ENCODE results near the gene GRIA4. TPM values are rescaled to one million over a fixed set of nuclear protein-coding genes. Genes with fewer than 3 reads are reported as not detected.

The GRIA4 gene
- total and polyA plus RNA-seq, 2 of the 13 experiments (the other 11 are each of a cell fraction or from before 2014, with no cell fraction given) = not detected

GRCh38 chr11:105644839-105645573, 35.1 kb downstream of the GRIA4 start:
- H3K27ac ChIP-seq (ENCODE audit: extremely low read length, insufficient read depth, low read length) = no peak overlapping the region
- H3K4me2 ChIP-seq (ENCODE audit: low read depth, low read length) = no peak overlapping the region
- ATAC-seq = no peak
- in situ Hi-C loops (cut with HindIII; ENCODE audit: extremely low pct_ligation_motif_present, low pct_unique_long_range_greater_than_20kb) (no loop called here), intact Hi-C loops (cut with micrococcal nuclease; ENCODE audit: unreplicated experiment) (no loop called here)
- H3K27me3 ChIP-seq (ENCODE audit: control insufficient read depth in 1 of 2, insufficient read depth in 2 of 2, low read length in 2 of 2) = no peaks in the 10 kb centered on the region
- DNase-seq (ENCODE audit: low spot score) = no peak
- H3K4me3 ChIP-seq (replicated peaks in 1 of 3; ENCODE audit: insufficient read depth in 1 of 3, low read depth in 2 of 3, low read length in 3 of 3) = no peak overlapping the region
- H3K79me2 ChIP-seq (ENCODE audit: insufficient read depth, low read length) = no peaks in the 10 kb centered on the region
- no peaks in the 10 kb centered on the region for H4K20me1 ChIP-seq (ENCODE audit: insufficient read depth, low read length)
- TF ChIP-seq, protein P1, sequence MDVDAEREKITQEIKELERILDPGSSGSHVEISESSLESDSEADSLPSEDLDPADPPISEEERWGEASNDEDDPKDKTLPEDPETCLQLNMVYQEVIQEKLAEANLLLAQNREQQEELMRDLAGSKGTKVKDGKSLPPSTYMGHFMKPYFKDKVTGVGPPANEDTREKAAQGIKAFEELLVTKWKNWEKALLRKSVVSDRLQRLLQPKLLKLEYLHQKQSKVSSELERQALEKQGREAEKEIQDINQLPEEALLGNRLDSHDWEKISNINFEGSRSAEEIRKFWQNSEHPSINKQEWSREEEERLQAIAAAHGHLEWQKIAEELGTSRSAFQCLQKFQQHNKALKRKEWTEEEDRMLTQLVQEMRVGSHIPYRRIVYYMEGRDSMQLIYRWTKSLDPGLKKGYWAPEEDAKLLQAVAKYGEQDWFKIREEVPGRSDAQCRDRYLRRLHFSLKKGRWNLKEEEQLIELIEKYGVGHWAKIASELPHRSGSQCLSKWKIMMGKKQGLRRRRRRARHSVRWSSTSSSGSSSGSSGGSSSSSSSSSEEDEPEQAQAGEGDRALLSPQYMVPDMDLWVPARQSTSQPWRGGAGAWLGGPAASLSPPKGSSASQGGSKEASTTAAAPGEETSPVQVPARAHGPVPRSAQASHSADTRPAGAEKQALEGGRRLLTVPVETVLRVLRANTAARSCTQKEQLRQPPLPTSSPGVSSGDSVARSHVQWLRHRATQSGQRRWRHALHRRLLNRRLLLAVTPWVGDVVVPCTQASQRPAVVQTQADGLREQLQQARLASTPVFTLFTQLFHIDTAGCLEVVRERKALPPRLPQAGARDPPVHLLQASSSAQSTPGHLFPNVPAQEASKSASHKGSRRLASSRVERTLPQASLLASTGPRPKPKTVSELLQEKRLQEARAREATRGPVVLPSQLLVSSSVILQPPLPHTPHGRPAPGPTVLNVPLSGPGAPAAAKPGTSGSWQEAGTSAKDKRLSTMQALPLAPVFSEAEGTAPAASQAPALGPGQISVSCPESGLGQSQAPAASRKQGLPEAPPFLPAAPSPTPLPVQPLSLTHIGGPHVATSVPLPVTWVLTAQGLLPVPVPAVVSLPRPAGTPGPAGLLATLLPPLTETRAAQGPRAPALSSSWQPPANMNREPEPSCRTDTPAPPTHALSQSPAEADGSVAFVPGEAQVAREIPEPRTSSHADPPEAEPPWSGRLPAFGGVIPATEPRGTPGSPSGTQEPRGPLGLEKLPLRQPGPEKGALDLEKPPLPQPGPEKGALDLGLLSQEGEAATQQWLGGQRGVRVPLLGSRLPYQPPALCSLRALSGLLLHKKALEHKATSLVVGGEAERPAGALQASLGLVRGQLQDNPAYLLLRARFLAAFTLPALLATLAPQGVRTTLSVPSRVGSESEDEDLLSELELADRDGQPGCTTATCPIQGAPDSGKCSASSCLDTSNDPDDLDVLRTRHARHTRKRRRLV (CRISPR knock-in tag; IDR thresholded peaks at IDR 0.05) = no peak
- TF ChIP-seq ZMAT3 (CRISPR knock-in tag; conservative IDR thresholded peaks at IDR 0.05) (no peak), FOXC1 (CRISPR knock-in tag; IDR thresholded peaks at IDR 0.05; ENCODE audit: borderline replicate concordance) (no peak), RBM22 (optimal IDR thresholded peaks at IDR 0.05; ENCODE audit: low read length) (no peak), POGZ (CRISPR knock-in tag; IDR thresholded peaks at IDR 0.05) (no peak)
- FAIRE-seq = no peak
- no peaks in the 10 kb centered on the region for H3K4me1 ChIP-seq (ENCODE audit: insufficient read depth, low read length)
- CTCF ChIA-PET (ENCODE audit: low intra/inter-chr PET ratio, low total read pairs) = no interaction called here
- 3% methylated on average over 7 of the region's 7 CpGs for WGBS (ENCODE audit: low lambda C conversion rate)
- no TSS peak for BruUV-seq (replicated peaks)
- H3K9me3 ChIP-seq (ENCODE audit: low read length) = peaks cover 3% of the 10 kb centered on the region; the same call in 1 of the 2 replicates
- no peak overlapping the region for H3K9ac ChIP-seq (ENCODE audit: insufficient read depth, low read depth, low read length)
- POLR2A ChIA-PET = no interaction called here
- no peaks in the 10 kb centered on the region for H3K36me3 ChIP-seq (replicated peaks in 1 of 2; ENCODE audit: control insufficient read depth in 1 of 2, insufficient read depth in 2 of 2, low read length in 2 of 2)
- no peak overlapping the region for H2AFZ ChIP-seq (ENCODE audit: low read length)
